Muscle layer of duodenum (tissue), 2 donors: ENCODE results near the gene NPTN.

Source experiments
- H3K27ac ChIP-seq: one replicate; pipeline ENCODE4 v1.7.0; 2013; ENCODE audit warnings: mild to moderate bottlenecking, low read length
- H3K27me3 ChIP-seq: one replicate; pipeline ENCODE4 v1.7.0; 2013; ENCODE audit warnings: low read depth, mild to moderate bottlenecking, control low read depth, low read length
- H3K36me3 ChIP-seq, 2 donors: one replicate each; pipeline ENCODE4 v1.7.0; 2013; ENCODE audit warnings: low read length in 2 of 2, control low read depth in 1 of 2, mild to moderate bottlenecking in 1 of 2; ENCODE audit not compliant: insufficient read depth in 2 of 2, control insufficient read depth in 1 of 2
- H3K4me1 ChIP-seq, 2 donors: one replicate each; pipeline ENCODE4 v1.7.0; 2013; ENCODE audit warnings: low read length in 2 of 2, mild to moderate bottlenecking in 2 of 2, control low read depth in 1 of 2, moderate library complexity in 1 of 2; ENCODE audit not compliant: insufficient read depth in 2 of 2, control insufficient read depth in 1 of 2
- H3K4me3 ChIP-seq, 2 donors: one replicate each; pipeline ENCODE4 v1.7.0; 2013; ENCODE audit warnings: low read length in 2 of 2, low read depth in 1 of 2, mild to moderate bottlenecking in 1 of 2
- H3K9me3 ChIP-seq, 2 donors: one replicate each; pipeline ENCODE4 v1.7.0; 2013; ENCODE audit warnings: low read length in 2 of 2, control low read depth in 1 of 2, mild to moderate bottlenecking in 1 of 2; ENCODE audit not compliant: control insufficient read depth in 1 of 2
- donor health status: healthy.

NPTN gene

DNA sequence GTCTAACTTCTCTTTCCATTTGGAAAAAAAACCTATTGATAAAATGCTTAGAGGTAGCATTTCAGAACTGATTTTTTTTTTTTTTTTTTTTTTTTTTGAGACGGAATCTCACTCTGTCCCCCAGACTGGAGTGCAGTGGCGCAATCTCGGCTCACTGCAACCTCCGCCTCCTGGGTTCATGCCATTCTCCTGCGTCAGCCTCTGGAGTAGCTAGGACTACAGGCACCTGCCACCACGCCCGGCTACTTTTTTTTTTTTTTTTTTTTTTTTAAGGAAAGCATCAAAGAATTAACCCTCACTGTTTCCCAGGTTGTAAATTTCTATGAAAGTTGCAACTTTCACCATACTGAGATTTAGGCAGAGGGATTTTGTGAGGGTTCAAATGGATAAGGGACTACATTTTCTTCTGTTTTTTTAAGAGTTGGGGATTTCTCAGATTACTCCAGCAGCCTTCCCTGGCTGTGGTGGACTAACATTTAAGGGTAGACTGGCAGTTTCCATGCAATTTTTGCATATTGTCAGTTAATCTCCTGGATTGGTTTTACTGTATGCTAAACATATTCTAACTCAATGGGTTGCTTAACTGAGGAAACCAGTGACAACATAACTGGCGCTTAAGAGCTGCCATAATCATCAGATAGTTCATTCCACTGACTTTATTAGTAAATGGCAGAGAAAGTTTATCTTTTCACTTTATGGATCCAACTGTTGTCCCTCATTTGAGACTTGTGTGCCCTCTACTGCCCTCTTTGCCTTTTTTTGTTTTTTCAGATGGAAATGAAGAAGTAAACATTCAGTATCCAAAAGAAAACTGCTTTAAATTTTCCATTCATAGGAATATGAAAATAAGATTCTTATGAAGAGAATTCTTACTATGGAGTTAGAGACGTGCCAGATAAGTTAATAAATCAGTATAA lies 93.7 kb downstream of the NPTN start:
- H3K27ac ChIP-seq: no peak overlapping the region
- H3K27me3 ChIP-seq: no peaks in the 10 kb centered on the region
- no peak overlapping the region for H3K4me3 ChIP-seq
- no peaks in the 10 kb centered on the region for H3K9me3 ChIP-seq
- no peaks in the 10 kb centered on the region for H3K4me1 ChIP-seq
- no peaks in the 10 kb centered on the region for H3K36me3 ChIP-seq

DNA sequence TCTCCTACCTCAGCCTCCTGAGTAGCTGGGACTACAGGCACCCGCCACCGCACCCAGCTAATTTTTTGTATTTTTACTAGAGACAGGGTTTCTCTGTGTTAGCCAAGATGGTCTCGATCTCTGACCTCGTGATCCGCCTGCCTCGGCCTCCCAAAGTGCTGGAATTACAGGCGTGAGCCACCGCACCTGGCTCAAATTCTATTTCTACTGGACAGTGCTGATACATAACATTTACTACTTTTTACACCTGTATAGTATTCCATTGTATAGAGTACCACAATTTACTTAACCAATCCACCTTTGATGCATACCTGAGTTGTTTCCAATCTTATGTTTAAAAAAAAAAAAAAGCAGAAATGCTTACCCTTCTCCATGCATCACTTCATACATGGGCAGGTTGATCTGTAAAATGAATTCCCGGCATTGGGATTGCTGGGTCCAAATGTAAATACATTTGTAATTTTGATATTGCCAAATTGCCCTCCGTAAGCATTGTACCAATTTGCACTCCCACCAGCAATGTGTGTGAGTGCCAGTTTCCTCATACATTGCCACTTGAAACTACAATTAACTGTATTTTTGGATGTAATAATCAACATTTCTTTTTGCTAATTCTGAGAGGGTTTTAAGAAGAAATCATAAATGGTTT lies 94.5 kb downstream of the NPTN start:
- H3K4me1 ChIP-seq: no peaks in the 10 kb centered on the region
- H3K9me3 ChIP-seq: no peaks in the 10 kb centered on the region
- no peaks in the 10 kb centered on the region for H3K36me3 ChIP-seq
- H3K27ac ChIP-seq: no peak overlapping the region
- no peak overlapping the region for H3K4me3 ChIP-seq
- H3K27me3 ChIP-seq: no peaks in the 10 kb centered on the region

DNA sequence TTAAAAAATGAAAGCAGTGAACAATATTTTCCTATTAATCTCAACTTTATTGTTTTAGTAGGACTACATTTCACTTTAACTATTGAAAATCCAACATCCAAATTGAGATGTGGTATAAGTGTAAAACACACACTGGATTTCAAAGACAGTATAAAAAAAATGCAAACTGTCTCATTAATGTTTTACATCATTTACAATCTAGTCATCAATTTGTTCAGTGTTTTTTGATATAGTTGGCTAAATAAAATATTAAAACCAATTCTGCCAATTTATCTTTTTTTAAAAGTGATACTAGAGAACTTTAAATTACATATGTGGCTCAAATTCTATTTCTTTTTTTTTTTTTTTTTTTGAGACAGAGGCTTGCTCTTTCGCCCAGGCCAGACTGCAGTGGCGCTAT lies 95.1 kb downstream of the NPTN start:
- H3K27ac ChIP-seq: no peak overlapping the region
- H3K4me1 ChIP-seq: no peaks in the 10 kb centered on the region
- no peak overlapping the region for H3K4me3 ChIP-seq
- no peaks in the 10 kb centered on the region for H3K27me3 ChIP-seq
- H3K9me3 ChIP-seq: no peaks in the 10 kb centered on the region
- H3K36me3 ChIP-seq: no peaks in the 10 kb centered on the region

DNA sequence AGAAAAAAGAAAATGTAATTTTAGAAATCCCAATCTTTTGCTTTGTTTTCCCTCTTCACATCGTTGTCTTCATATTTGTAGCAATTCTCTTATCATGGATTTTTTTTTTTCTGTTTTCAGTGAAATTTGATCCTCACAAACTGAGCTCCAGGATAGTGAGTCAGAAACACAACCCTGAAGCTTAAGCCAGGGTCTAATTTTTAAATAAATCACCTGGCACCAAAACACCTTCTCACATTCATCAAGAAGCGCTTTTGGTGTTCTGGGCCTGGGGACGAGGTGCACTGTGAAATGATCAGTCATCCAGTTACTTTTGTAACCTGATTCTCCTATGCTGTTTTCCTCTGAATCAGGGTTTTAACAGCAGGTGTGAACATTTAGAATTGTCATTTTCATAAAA lies 102.5 kb downstream of the NPTN start:
- no peak overlapping the region for H3K27ac ChIP-seq
- peaks cover 0 to 5% of the 10 kb centered on the region in 2 donors for H3K36me3 ChIP-seq
- no peak overlapping the region for H3K4me3 ChIP-seq
- no peaks in the 10 kb centered on the region for H3K4me1 ChIP-seq
- H3K9me3 ChIP-seq: no peaks in the 10 kb centered on the region
- no peaks in the 10 kb centered on the region for H3K27me3 ChIP-seq

DNA sequence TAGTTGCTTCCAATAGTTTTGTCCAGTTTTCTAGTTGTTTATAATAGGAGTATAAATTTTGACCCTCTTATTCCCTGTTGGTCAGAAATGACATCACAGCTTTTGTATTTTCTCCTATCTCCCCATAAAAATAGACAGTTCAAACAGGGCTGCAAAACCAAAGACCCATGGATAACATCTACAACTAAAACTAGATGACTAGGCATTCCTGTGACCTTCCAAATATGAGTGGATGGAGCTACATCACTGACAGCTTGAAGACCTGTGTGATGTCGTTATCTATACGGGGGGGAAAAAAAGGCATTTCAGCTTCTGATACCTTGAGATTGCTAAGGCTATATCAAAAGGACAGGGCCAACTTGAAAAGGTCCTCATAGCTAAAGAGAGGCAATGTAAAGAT lies 105.6 kb downstream of the NPTN start:
- H3K27me3 ChIP-seq: no peaks in the 10 kb centered on the region
- H3K4me1 ChIP-seq: no peaks in the 10 kb centered on the region
- H3K4me3 ChIP-seq: no peak overlapping the region
- H3K36me3 ChIP-seq: peaks cover 0 to 5% of the 10 kb centered on the region in 2 donors
- no peak overlapping the region for H3K27ac ChIP-seq
- no peaks in the 10 kb centered on the region for H3K9me3 ChIP-seq

DNA sequence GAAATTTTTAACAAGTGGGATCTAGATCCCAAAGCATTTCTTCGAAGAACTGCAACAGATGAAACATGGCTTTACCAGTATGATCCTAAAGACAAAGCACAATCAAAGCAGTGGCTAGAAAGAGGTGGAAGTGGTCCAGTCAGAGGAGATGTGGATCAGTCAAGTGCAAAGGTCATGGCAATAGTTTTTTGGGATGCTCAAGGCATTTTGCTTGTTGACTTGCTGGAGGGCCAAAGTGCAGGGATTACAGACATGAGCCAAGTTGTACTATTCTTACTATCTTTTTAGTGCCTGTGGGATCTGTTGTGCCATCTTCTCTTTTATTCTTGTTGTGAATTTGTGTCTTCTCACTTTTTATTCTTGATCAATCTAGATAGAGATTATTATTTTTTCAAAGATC lies 108.3 kb downstream of the NPTN start:
- no peaks in the 10 kb centered on the region for H3K4me1 ChIP-seq
- H3K36me3 ChIP-seq: no peaks in the 10 kb centered on the region
- no peak overlapping the region for H3K27ac ChIP-seq
- H3K4me3 ChIP-seq: no peak overlapping the region
- H3K9me3 ChIP-seq: no peaks in the 10 kb centered on the region
- H3K27me3 ChIP-seq: no peaks in the 10 kb centered on the region

DNA sequence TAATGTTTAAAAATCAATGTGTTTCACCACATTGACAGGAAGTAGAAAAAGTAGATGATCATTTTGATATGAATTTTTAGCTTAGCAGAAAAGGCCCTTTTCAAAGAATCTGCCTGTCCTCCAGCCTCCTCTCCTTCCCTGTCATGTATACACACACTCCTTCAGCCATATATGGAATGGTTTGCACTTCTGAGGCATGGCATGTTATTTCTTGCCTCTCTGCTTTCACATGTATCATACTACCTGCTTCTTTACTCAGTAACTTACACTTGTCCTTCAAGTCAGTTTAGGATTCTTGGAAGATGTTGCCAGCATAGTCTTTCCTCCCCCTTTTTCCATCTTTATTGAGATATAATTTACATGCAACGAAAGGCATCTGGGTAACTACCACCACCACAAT lies 111.2 kb downstream of the NPTN start:
- no peaks in the 10 kb centered on the region for H3K27me3 ChIP-seq
- no peaks in the 10 kb centered on the region for H3K9me3 ChIP-seq
- H3K4me1 ChIP-seq: no peaks in the 10 kb centered on the region
- no peak overlapping the region for H3K27ac ChIP-seq
- no peaks in the 10 kb centered on the region for H3K36me3 ChIP-seq
- no peak overlapping the region for H3K4me3 ChIP-seq

DNA sequence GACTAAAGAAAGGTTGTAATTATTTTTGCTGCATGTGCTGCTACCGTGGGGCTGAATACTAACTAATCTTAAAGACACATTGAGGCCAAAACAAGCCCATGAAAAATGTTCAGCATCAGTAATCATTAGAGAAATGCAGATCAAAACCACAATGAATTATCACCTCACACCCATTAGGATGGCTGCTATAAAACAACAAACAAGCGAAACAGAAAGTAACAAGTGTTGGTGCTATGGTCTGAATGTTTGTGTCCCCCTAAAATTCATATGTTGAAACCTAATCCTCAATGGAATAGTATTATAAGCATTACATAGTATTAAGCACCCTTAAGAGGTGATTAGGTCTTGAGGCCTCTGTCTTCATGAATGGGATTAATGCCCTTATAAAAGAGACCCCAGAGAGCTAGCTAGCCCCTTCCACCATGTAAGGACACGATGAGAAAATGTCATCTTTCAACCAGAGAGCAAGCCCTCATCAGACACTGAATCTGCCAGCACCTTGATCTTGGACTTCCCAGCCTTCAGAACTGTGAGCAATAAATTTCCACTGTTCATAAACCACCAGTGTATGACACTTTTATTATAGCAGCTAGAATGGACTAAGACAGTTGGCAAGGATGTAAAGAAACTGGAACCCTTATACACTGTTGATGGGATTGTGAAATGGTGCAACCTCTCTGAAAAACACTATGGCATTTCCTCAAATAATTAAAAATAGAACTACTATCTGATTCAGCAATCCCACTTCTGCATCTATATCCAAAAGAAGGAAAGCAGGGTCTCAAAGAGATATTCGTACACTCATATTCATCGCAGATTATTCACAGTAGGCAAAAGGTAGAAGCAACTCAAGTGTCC lies 114.1 kb downstream of the NPTN start:
- Histone ChIP-seq H3K36me3 (no peaks in the 10 kb centered on the region), H3K4me1 (no peaks in the 10 kb centered on the region), H3K27ac (no peak overlapping the region), H3K27me3 (no peaks in the 10 kb centered on the region), H3K4me3 (no peak overlapping the region), H3K9me3 (no peaks in the 10 kb centered on the region)

DNA sequence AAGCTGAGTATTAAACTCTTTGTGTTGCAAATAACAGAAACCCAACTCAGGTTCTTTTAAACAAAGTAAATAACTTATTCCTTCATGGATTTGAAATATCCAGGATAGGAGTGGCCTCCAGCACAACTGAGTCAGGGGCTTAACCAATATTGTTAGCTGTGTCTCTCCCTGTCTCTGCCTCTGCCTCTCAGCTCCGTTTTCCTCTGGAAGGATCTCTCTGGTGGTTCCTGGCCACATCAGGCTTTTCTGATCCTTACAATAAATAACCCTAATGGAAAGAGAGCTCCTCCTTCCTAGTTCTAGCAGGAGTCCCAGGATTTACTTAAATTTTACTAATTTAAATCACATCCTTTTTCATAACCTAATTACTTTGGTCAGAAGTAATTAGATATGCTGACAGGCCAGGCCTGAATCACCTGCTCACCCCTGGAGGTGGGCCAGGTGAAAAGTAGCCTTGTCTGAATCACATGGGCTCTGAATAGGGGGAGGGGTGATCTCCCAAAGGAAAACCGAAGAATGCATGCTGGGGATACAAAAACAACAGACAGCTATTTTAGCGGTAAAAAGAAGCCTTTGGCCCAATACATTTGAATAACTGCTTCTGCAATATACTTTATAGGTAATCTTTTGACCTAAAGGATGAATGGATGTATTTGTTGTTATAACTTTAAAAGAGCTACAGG lies 114.9 kb downstream of the NPTN start:
- H3K4me1 ChIP-seq: no peaks in the 10 kb centered on the region

DNA sequence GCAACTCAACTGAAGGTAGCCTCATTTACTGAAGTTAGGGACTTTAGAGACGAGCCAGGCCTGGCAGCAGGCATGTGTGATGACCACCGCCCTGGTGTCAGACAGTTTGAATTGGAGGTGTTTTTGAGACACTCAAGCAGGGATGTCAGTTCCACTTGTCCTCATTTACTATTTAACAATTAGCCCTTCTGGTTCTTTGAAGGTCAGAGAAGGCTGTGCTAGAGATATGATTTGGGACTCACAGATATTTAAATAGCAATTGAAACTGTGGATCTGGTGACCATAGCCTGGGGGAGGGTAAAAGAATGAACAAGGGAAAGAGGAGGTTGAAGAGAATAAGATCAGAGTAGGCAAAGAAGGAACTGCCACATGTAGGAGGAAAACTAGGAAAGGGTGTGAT lies 115.6 kb downstream of the NPTN start:
- no peak overlapping the region for H3K4me3 ChIP-seq
- H3K4me1 ChIP-seq: no peaks in the 10 kb centered on the region
- no peaks in the 10 kb centered on the region for H3K36me3 ChIP-seq
- no peaks in the 10 kb centered on the region for H3K27me3 ChIP-seq
- no peaks in the 10 kb centered on the region for H3K9me3 ChIP-seq
- no peak overlapping the region for H3K27ac ChIP-seq

More for the DNA sequence above, 114.9 kb downstream of the NPTN start:
- Histone ChIP-seq H3K36me3 (no peaks in the 10 kb centered on the region), H3K9me3 (no peaks in the 10 kb centered on the region), H3K27ac (no peak overlapping the region), H3K4me3 (no peak overlapping the region), H3K27me3 (no peaks in the 10 kb centered on the region)

DNA sequence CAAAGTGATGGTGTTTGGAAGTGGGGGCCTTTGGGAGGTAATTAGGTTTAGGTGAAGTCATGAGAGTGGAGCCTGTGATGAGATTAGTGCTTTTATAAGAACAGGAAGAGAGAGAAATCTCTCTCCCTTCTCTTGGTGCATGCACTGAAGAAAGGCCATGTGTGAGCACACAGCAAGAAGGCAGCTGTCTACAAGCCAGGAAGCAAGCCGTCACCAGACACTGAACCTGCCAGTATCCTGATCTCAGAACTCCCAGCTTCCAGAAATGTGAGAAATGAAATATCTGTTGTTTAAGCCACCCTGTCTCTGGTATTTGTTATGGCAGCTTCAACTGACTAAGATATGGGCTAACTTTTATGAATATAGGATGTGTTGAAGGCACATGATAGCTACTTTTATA lies 117.7 kb downstream of the NPTN start:
- no peaks in the 10 kb centered on the region for H3K27me3 ChIP-seq
- H3K4me3 ChIP-seq: no peak overlapping the region
- H3K9me3 ChIP-seq: no peaks in the 10 kb centered on the region
- H3K4me1 ChIP-seq: no peaks in the 10 kb centered on the region
- no peaks in the 10 kb centered on the region for H3K36me3 ChIP-seq
- no peak overlapping the region for H3K27ac ChIP-seq
